Smooth muscle cell (in vitro differentiated cells): ENCODE results near the gene EPHB3. TPM values are rescaled to one million over a fixed set of nuclear protein-coding genes. Genes with fewer than 3 reads are reported as not detected.

ENCODE experiments used
- DNase-seq: peaks from one replicate; lab custom pipeline; 2025; ENCODE audit not compliant: unreplicated experiment; lab: John Stamatoyannopoulos, UW
- H2AFZ ChIP-seq: fragments of 200-600 bp; sonication (generic); 2 replicates; pipeline ENCODE4 v1.6.0; 2016; ENCODE audit warnings: antibody characterized with exemption, low read depth, mild to moderate bottlenecking
- H3F3A ChIP-seq: fragments of 200-600 bp; sonication (generic); 2 replicates; pipeline ENCODE4 v1.6.0; 2017; ENCODE audit warnings: antibody characterized with exemption, low read depth
- H3K27ac ChIP-seq: fragments of 200-600 bp; sonication (generic); 2 replicates; pipeline ENCODE4 v1.5.1; 2016; ENCODE audit warnings: low read depth, mild to moderate bottlenecking
- H3K27me3 ChIP-seq: fragments of 200-600 bp; sonication (generic); 2 replicates; pipeline ENCODE4 v1.6.1; 2016; ENCODE audit warnings: low read depth, mild to moderate bottlenecking
- H3K36me3 ChIP-seq: fragments of 200-600 bp; sonication (generic); 2 replicates; pipeline ENCODE4 v1.5.1; 2016; ENCODE audit warnings: low read depth
- H3K4me1 ChIP-seq: fragments of 200-600 bp; sonication (generic); 2 replicates; pipeline ENCODE4 v1.5.1; 2016; ENCODE audit warnings: low read depth
- H3K4me2 ChIP-seq: fragments of 200-600 bp; sonication (generic); 2 replicates; pipeline ENCODE4 v1.6.0; 2016; ENCODE audit warnings: mild to moderate bottlenecking
- H3K4me3 ChIP-seq: fragments of 200-600 bp; sonication (generic); 2 replicates; pipeline ENCODE4 v1.5.1; 2016; ENCODE audit warnings: mild to moderate bottlenecking
- H3K79me2 ChIP-seq: fragments of 200-600 bp; sonication (generic); 2 replicates; pipeline ENCODE4 v1.6.0; 2016; ENCODE audit warnings: low read depth, mild to moderate bottlenecking
- H3K9ac ChIP-seq: fragments of 200-600 bp; sonication (generic); 2 replicates; pipeline ENCODE4 v1.6.0; 2016; ENCODE audit warnings: low read depth
- H3K9me3 ChIP-seq: fragments of 200-600 bp; sonication (generic); replicated peaks from 2 replicates; pipeline ENCODE4 v1.5.1; 2016; ENCODE audit warnings: low read depth
- H4K20me1 ChIP-seq: fragments of 200-600 bp; sonication (generic); 2 replicates; pipeline ENCODE4 v1.6.0; 2016; ENCODE audit warnings: low read depth
- CTCF ChIP-seq: fragments of 200-600 bp; sonication (generic); IDR thresholded peaks from 2 replicates; pipeline ENCODE4 v1.5.1; 2017; ENCODE audit warnings: borderline replicate concordance, mild to moderate bottlenecking, antibody characterized with exemption; ENCODE audit not compliant: insufficient read depth, poor library complexity, severe bottlenecking
- WGBS: methylation state at CpG from one replicate; pipeline ENCODE4 v1.1.7; 2016; ENCODE audit warnings: low lambda C conversion rate; 5-methylcytosine and 5-hydroxymethylcytosine counted together
- polyA plus RNA-seq: library from polyadenylated mRNA; unstranded; fragments of >200 nt; fragmentation: Nextera tagmentation; extraction: Ambion mirVana; gene quantifications from 2 replicates; pipeline ENCODE4 v1.2.1, GENCODE V29; 2016
- total RNA-seq: library from RNA; depleted of rRNA; stranded (reverse); fragments of >200 nt; gene quantifications from 2 replicates; pipeline ENCODE4 v1.2.3, GENCODE V29; 2014

EPHB3 gene
- total and polyA plus RNA-seq, 2 experiments from 2014 or later: 11.1 to 23.1 TPM

- peak overlapping the region; percentile 57 for H2AFZ ChIP-seq
- H3K36me3 ChIP-seq: no peaks in the 10 kb centered on the region
- peak overlapping the region; percentile 57 for H3K4me3 ChIP-seq
- H3K27me3 ChIP-seq: no peaks in the 10 kb centered on the region
- no peak for TF ChIP-seq CTCF
- H3F3A ChIP-seq: peaks cover 16% of the 10 kb centered on the region
- H4K20me1 ChIP-seq: no peaks in the 10 kb centered on the region
- H3K27ac ChIP-seq: peak overlapping the region; percentile 17
- H3K9me3 ChIP-seq: no peaks in the 10 kb centered on the region
- peaks cover 22% of the 10 kb centered on the region for H3K4me1 ChIP-seq
- no peak for DNase-seq
- no peaks in the 10 kb centered on the region for H3K79me2 ChIP-seq
- peak overlapping the region; percentile 48 for H3K9ac ChIP-seq
- WGBS: 10% methylated on average over 42 of the region's 42 CpGs
- H3K4me2 ChIP-seq: peak overlapping the region; percentile 96
Measured at GRCh38 chr3:184582646-184583577, 21.3 kb downstream of the EPHB3 start.

- WGBS: 4% methylated on average over 40 of the region's 80 CpGs
- peak overlapping the region; percentile 57 for H2AFZ ChIP-seq
- H4K20me1 ChIP-seq: no peaks in the 10 kb centered on the region
- H3K36me3 ChIP-seq: no peaks in the 10 kb centered on the region
- H3K27me3 ChIP-seq: no peaks in the 10 kb centered on the region
- H3F3A ChIP-seq: peaks cover 16% of the 10 kb centered on the region
- H3K27ac ChIP-seq: no peak overlapping the region
- peak overlapping the region; percentile 96 for H3K4me2 ChIP-seq
- peaks cover 22% of the 10 kb centered on the region for H3K4me1 ChIP-seq
- no peak for DNase-seq
- peak overlapping the region; percentile 48 for H3K9ac ChIP-seq
- no peaks in the 10 kb centered on the region for H3K9me3 ChIP-seq
- H3K79me2 ChIP-seq: no peaks in the 10 kb centered on the region
- peak overlapping the region; percentile 57 for H3K4me3 ChIP-seq
- TF ChIP-seq CTCF: peak; percentile 34
Measured at GRCh38 chr3:184583578-184584451, 22.2 kb downstream of the EPHB3 start.

- no peaks in the 10 kb centered on the region for H3K36me3 ChIP-seq
- no peaks in the 10 kb centered on the region for H3K9me3 ChIP-seq
- H3K4me1 ChIP-seq: peaks cover 22% of the 10 kb centered on the region
- no peaks in the 10 kb centered on the region for H4K20me1 ChIP-seq
- no peak for DNase-seq
- H3F3A ChIP-seq: peaks cover 16% of the 10 kb centered on the region
- TF ChIP-seq CTCF: no peak
- peak overlapping the region; percentile 96 for H3K4me2 ChIP-seq
- H3K9ac ChIP-seq: no peak overlapping the region
- no peaks in the 10 kb centered on the region for H3K27me3 ChIP-seq
- H3K27ac ChIP-seq: no peak overlapping the region
- H2AFZ ChIP-seq: no peak overlapping the region
- WGBS: 10% methylated on average over 11 of the region's 11 CpGs
- no peaks in the 10 kb centered on the region for H3K79me2 ChIP-seq
- H3K4me3 ChIP-seq: peak overlapping the region; percentile 57
Measured at GRCh38 chr3:184584464-184584891, 22.9 kb downstream of the EPHB3 start.
